Esophagus squamous epithelium (tissue), 4 donors: Measurements from ENCODE around the gene CMBL.

ENCODE experiments used
- POLR2A ChIP-seq, 4 donors: fragments of 450-650 bp; IDR thresholded peaks; one replicate each; pipeline ENCODE4 v1.6.1; 2017; ENCODE audit warnings: antibody characterized with exemption in 4 of 4, mild to moderate bottlenecking in 4 of 4, moderate library complexity in 3 of 4
- TF ChIP-seq, protein P1 (sequence below), 6 experiments: fragments of 450-650 bp in 4 of 6; fragments of 200-600 bp in 2 of 6; sonication (generic) in 2 of 6; IDR thresholded peaks; one replicate each; pipeline ENCODE4 v1.5.1; 2016 to 2019; ENCODE audit warnings: antibody characterized with exemption in 6 of 6, mild to moderate bottlenecking in 4 of 6, moderate library complexity in 4 of 6

DNA sequence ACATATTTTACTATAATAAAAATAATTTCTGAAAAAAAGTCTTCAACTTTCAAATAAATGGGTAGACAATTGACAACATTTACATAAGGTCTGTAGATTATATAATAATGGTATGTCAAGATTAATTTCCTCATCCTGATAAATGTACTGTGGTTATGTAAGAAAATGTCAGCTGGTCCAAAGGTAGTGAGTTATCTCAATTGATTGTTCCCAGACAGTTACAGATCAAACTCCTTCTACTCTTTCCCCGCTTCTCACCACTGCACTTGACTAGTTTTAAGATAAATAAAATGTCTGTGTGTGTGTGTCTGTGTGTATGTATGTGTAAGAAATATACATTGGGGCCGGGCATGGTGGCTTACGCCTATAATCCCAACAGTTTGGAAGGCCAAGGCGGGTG, 29.4 kb upstream of the CMBL start:
- TF ChIP-seq, protein P1, sequence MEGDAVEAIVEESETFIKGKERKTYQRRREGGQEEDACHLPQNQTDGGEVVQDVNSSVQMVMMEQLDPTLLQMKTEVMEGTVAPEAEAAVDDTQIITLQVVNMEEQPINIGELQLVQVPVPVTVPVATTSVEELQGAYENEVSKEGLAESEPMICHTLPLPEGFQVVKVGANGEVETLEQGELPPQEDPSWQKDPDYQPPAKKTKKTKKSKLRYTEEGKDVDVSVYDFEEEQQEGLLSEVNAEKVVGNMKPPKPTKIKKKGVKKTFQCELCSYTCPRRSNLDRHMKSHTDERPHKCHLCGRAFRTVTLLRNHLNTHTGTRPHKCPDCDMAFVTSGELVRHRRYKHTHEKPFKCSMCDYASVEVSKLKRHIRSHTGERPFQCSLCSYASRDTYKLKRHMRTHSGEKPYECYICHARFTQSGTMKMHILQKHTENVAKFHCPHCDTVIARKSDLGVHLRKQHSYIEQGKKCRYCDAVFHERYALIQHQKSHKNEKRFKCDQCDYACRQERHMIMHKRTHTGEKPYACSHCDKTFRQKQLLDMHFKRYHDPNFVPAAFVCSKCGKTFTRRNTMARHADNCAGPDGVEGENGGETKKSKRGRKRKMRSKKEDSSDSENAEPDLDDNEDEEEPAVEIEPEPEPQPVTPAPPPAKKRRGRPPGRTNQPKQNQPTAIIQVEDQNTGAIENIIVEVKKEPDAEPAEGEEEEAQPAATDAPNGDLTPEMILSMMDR (IDR thresholded peaks at IDR 0.05), result no peak
- TF ChIP-seq POLR2A (IDR thresholded peaks at IDR 0.05), result no peak
